Adrenal gland (tissue), 12 donors: ENCODE measurements around the gene SAMD5. TPM values are rescaled to one million over a fixed set of nuclear protein-coding genes. Genes with fewer than 3 reads are reported as not detected.

Experiments used
- DNase-seq, 7 donors: peaks; one replicate each; pipeline ENCODE4 v3.0.0-alpha.2; 2019 to 2020
- H3K27ac ChIP-seq, 5 donors: fragments of 200-600 bp; sonication (generic) in 4 of 5; 1 replicate in 3 of 5; 2 replicates in 2 of 5; pipeline versions ENCODE4 v1.5.1 to v1.8.0; 2016 to 2020; ENCODE audit warnings: mild to moderate bottlenecking in 1 of 5
- H3K27me3 ChIP-seq: fragments of 200-600 bp; 2 replicates; pipeline ENCODE4 v1.8.0; 2021
- H3K36me3 ChIP-seq, 2 donors: fragments of 200-600 bp; replicated peaks in 1 of 2; 1 replicate in 1 of 2; 2 replicates in 1 of 2; pipeline versions ENCODE4 v1.5.1 to v1.8.0; 2018 to 2022
- H3K4me1 ChIP-seq, 2 donors: fragments of 200-600 bp; replicated peaks in 1 of 2; 1 replicate in 1 of 2; 2 replicates in 1 of 2; pipeline versions ENCODE4 v1.5.1 to v1.8.0; 2018 to 2021
- H3K4me3 ChIP-seq, 4 donors: fragments of 200-600 bp; sonication (generic) in 3 of 4; one replicate each; pipeline ENCODE4 v1.5.1; 2016 to 2018
- H3K9me3 ChIP-seq, 3 donors: fragments of 200-600 bp; sonication (generic) in 1 of 3; replicated peaks in 1 of 3; 1 replicate in 2 of 3; 2 replicates in 1 of 3; pipeline versions ENCODE4 v1.5.1 to v1.8.0; 2016 to 2021
- CTCF ChIP-seq, 6 experiments: fragments of 450-650 bp in 4 of 6; fragments of 200-600 bp in 2 of 6; sonication (generic) in 1 of 6; IDR thresholded peaks; 1 replicate in 5 of 6; 2 replicates in 1 of 6; pipeline versions ENCODE4 v1.5.1 to v1.8.0; 2016 to 2021; ENCODE audit warnings: antibody characterized with exemption in 6 of 6, mild to moderate bottlenecking in 2 of 6, moderate library complexity in 1 of 6
- POLR2A ChIP-seq, 2 donors: fragments of 450-650 bp; IDR thresholded peaks; one replicate each; pipeline ENCODE4 v1.6.1; 2017; ENCODE audit warnings: antibody characterized with exemption in 2 of 2, mild to moderate bottlenecking in 2 of 2, moderate library complexity in 1 of 2
- WGBS, 4 donors: extraction: QIAGEN DNeasy Blood & Tissue Kit in 2 of 4; methylation state at CpG; one replicate each; pipeline versions ENCODE4 v1.1.5 to v1.1.7; 2013 to 2017; 5-methylcytosine and 5-hydroxymethylcytosine counted together
- intact Hi-C, 2 donors: fragments of 100-400 bp; cut with DNase I; formaldehyde crosslinking; loops; one replicate each; pipeline versions ENCODE4 v1.14.1 to v1.15.0; 2022 to 2023
- polyA plus RNA-seq, 3 donors: library from polyadenylated mRNA; stranded (reverse); fragments of 200-250 nt in 2 of 3; fragments of 350-450 nt in 1 of 3; fragmentation: Illumina TruSeq in 1 of 3; extraction: RNeasy Lipid Tissue Mini Kit (QIAGEN cat#74804) in 1 of 3; gene quantifications; one replicate each; pipeline ENCODE4 v1.2.3, GENCODE V29; 2013 to 2014
- total RNA-seq, 9 donors: library from RNA; depleted of rRNA in 4 of 9; stranded (reverse); fragments of >200 nt in 4 of 9; fragments of 120-200 nt in 1 of 9; fragmentation: NEBNext Ultra II Directional in 1 of 9; extraction: Animal tissue kit (Norgen Biotek cat#: 25700) in 1 of 9; gene quantifications; one replicate each; pipeline versions ENCODE4 v1.1.0 to v1.2.4, GENCODE V29; 2013 to 2023
- donor health status: healthy with polysubstance abuse.
- donor health status: Bipolar disorder and iron deficiency.
- donor health status: DM: yes; HTN: yes; CAD: no.
- donor health status: DM: no; HTN: no; CAD: no.
- donor health status: DM: no; HTN: no; CAD: no.
- donor health status: DM: yes; HTN: yes; CAD: no.

Gene SAMD5
- total and polyA plus RNA-seq, 12 donors = 0.12 to 5.8 (median 0.75) TPM

GRCh38 chr6:147570681-147571080 is 62.2 kb downstream of the SAMD5 start:
- no peak for DNase-seq
- Histone ChIP-seq H3K36me3 (no peaks in the 10 kb centered on the region), H3K27ac (no peak overlapping the region), H3K27me3 (no peaks in the 10 kb centered on the region), H3K4me3 (no peak overlapping the region), H3K9me3 (no peaks in the 10 kb centered on the region), H3K4me1 (no peaks in the 10 kb centered on the region)
- WGBS, 4 donors = 90 to 94% (median 92%) methylated on average over 2 of the region's 2 CpGs
- intact Hi-C loops = no loop called here
- TF ChIP-seq CTCF (IDR thresholded peaks at IDR 0.05) = no peak
- no peak for TF ChIP-seq POLR2A (IDR thresholded peaks at IDR 0.05)

GRCh38 chr6:147577488-147577887 is 69.0 kb downstream of the SAMD5 start:
- Histone ChIP-seq H3K4me3 (no peak overlapping the region), H3K36me3 (no peaks in the 10 kb centered on the region), H3K4me1 (no peaks in the 10 kb centered on the region), H3K27me3 (no peaks in the 10 kb centered on the region), H3K27ac (no peak overlapping the region), H3K9me3 (no peaks in the 10 kb centered on the region)
- intact Hi-C loops = no loop called here
- TF ChIP-seq POLR2A (IDR thresholded peaks at IDR 0.05) (no peak), CTCF (IDR thresholded peaks at IDR 0.05) (no peak)
- no peak for DNase-seq

- no peak for TF ChIP-seq CTCF (IDR thresholded peaks at IDR 0.05)
- no peak for TF ChIP-seq POLR2A (IDR thresholded peaks at IDR 0.05)
- no peaks in the 10 kb centered on the region for H3K36me3 ChIP-seq
- H3K4me1 ChIP-seq = no peaks in the 10 kb centered on the region
- intact Hi-C loops = no loop called here
- H3K4me3 ChIP-seq = no peak overlapping the region
- no peaks in the 10 kb centered on the region for H3K27me3 ChIP-seq
- H3K9me3 ChIP-seq = no peaks in the 10 kb centered on the region
- 62 to 70% (median 65%) methylated on average over 2 of the region's 2 CpGs for WGBS, 4 donors
- no peak for DNase-seq
- no peak overlapping the region for H3K27ac ChIP-seq
Observed at GRCh38 chr6:147578159-147578558, 69.7 kb downstream of the SAMD5 start.

GRCh38 chr6:147578883-147579282 is 70.4 kb downstream of the SAMD5 start:
- H3K36me3 ChIP-seq = no peaks in the 10 kb centered on the region
- DNase-seq = no peak
- no peak overlapping the region for H3K4me3 ChIP-seq
- no peak for TF ChIP-seq CTCF (IDR thresholded peaks at IDR 0.05)
- TF ChIP-seq POLR2A (IDR thresholded peaks at IDR 0.05) = no peak
- intact Hi-C loops = no loop called here
- H3K27ac ChIP-seq = no peak overlapping the region
- H3K27me3 ChIP-seq = no peaks in the 10 kb centered on the region
- H3K4me1 ChIP-seq = no peaks in the 10 kb centered on the region
- 81 to 91% (median 87%) methylated on average over 2 of the region's 2 CpGs for WGBS, 4 donors
- H3K9me3 ChIP-seq = no peaks in the 10 kb centered on the region
